NCI-H2107 treated with DMSO at 0.1 percent for 48 hours (cell line): ENCODE results near the gene UVRAG.
"Not testable (repeated sequence)": the region's sequence is repeated elsewhere in the genome, so short reads cannot be mapped to it uniquely, and the experiment has no call there.

ENCODE experiments used
- DNase-seq: peaks from one replicate; lab custom pipeline; 2025; ENCODE audit not compliant: unreplicated experiment; lab: John Stamatoyannopoulos, UW

The UVRAG gene

DNA sequence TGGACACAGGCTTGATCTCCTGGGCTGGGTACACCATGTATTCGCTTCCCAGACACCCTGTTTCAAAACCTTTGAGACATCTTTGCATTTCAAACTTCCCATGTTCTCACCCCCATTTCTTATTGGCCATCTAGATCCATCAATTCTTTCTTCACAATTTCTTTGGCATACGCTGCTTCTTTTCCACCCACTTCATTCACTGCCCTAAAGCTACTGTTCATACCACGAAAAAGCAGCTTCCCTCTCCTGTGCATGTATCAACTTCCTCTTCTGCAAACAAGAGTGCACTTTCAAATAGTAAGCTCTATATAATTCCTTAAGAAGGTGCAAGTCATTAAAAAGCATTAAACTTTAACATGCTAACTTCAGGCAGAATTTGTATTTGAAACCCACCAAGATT lies 21.4 kb downstream of the UVRAG start:
- DNase-seq: no peak

DNA sequence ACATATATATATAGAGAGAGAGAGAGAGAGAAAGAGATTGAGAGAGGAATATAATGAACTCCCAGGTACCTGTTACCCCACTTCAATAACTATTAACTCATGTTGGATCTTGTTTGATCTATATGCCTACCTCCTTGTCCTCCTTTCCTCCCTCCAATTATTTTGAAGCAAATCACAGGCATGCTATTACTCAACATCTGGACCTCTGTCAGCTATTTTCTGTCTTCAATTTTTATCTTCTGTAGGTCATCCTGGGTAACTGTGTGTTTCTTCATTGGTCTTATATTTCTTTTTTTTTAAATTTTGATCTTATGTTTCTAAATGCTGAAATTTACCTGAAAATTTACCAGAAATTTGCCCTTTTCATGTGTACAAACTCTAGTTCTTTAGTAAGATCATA lies 24.8 kb downstream of the UVRAG start:
- DNase-seq: no peak

- DNase-seq: no peak
Observed at GRCh38 chr11:75840522-75840921, 25.5 kb downstream of the UVRAG start.

- DNase-seq: no peak
Observed at GRCh38 chr11:75841739-75842138, 26.7 kb downstream of the UVRAG start.

DNA sequence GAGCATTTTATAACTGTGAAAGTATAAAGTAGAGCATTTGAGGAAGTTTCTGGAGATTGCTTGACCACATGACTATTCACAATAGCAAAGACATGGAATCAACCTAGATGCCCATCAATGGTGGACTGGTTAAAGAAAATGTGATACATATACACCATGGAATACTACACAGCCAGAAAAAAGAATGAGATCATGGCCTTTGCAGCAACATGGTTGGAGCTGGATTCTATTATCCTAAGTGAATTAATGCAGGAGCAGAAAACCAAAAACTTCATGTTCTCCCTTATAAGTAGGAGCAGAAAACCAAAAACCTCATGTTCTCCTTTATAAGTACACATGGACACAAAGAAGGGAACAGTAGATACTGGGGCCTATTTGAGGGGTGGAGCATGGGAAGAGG lies 30.3 kb downstream of the UVRAG start:
- DNase-seq: no peak

DNA sequence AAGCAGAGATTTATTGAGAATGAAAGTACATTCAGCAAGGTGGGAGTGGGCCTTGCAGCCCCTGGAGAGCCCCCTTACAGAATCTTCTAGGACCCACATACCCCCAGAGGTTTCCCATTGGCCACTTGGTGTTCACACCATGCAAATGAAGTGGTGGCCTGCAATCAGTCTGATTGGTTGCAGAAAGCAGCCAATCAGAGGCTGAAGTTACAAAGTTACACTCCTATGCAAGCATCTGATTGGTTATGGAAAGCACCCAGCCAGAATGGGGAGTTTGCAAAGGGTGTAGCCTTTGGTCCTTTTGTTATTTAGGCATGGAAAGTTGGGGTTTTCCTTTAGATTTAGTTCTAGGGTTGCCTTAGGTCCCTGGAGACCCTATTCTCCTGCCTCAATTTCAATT lies 34.9 kb downstream of the UVRAG start:
- no peak for DNase-seq

- no peak for DNase-seq
Observed at GRCh38 chr11:75850787-75851186, 35.8 kb downstream of the UVRAG start.

- no peak for DNase-seq
Observed at GRCh38 chr11:75851203-75851602, 36.2 kb downstream of the UVRAG start.

DNA sequence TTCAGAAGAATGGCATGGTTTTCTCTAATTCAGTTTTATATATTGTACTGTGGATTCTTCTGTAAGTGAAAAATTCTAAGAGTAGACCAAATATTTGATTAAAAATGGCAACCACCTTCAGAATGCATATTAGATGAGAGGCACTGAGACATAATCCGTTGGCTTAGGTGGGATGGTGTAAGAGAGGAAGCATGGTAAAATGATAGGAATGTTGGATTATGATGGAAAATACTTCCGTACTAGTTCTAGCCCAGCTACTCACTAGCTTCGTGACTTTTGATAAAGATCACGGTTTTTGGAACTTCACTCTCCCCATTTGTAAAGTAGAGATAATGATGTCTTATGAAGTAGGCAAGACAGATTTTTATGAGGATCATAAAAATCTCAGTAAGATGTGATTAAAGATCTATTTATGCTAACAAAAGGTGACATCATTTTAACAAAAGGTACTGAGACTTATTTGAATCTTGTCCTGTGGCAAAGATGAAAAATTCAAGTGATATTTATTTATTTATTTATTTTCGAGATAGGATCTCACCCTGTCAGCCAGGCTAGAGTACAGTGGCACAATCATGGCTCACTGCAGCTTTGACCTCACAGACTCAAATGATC lies 37.5 kb downstream of the UVRAG start:
- no peak for DNase-seq

DNA sequence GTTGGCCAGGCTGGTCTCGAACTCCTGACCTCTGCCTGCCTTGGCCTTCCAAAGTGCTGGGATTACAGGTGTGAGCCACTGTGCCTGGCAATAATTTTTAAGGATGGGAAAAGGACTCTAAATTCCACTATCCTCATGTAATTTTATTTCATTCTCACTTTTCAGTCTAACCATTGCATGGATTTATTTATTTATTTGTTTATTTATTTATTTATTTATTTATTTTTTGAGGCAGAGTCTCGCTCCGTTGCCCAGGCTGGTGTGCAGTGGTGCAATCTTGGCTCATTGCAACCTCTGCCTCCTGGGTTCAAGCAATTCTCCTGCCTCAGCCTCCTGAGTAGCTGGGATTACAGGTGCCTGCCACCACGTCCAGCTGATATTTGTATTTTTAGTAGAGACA lies 38.6 kb downstream of the UVRAG start:
- DNase-seq: not testable (repeated sequence)

DNA sequence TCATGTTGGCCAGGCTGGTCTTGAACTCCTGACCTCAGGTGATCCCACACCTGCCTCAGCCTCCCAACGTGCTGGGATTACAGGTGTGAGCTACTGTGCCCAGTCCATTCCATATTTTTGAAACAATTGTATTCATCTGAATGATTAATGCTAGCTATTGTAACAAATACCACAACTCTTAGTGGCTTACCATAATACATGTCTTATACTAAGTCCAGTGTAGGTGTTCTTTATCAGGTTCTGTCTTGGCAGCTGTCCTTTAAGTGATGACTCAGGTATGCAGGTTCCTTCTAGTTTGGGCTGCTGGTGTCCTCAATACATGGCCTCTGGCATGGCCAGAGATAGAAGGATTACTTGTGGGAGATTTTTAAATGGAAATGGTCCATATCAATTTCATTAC lies 39.0 kb downstream of the UVRAG start:
- DNase-seq: no peak

DNA sequence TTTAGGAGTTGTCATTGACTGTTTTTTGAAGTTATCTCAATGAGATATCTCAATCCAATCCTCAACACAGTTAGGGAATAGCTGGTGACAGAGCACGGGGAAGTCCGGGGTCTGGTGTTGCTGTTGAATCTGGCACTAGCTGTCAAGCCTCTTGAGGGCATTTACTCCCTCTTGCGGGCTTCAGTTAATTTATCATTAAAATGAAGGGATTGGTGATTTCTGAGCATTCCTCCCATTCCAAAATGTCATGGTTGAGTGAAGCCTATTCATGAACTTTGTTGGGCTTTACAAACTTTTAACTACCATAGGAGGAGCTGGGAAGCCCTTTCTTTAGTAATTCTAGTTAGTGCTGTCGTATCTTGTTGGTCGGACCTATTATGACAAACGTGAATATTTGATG lies 40.2 kb downstream of the UVRAG start:
- DNase-seq: no peak

- DNase-seq: no peak
Observed at GRCh38 chr11:75856912-75857311, 41.9 kb downstream of the UVRAG start.

DNA sequence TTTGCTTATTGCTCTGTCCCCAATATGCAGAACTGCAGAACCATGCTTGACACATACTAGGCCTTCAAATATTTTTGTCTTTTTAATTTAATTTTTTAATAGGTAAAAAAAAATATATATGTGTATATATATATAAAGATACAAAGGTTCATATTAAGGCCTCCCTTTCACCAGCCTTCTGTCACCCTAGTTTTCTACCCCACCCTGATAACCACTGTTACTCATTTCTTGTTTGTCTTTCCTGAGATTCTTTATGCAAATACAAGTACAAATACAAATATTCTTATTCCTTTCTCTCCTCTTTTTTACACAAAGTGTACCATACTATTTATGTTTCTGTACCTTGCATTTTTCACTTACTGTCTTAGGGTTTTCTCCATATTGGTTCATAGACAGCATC lies 43.0 kb downstream of the UVRAG start:
- DNase-seq: no peak

DNA sequence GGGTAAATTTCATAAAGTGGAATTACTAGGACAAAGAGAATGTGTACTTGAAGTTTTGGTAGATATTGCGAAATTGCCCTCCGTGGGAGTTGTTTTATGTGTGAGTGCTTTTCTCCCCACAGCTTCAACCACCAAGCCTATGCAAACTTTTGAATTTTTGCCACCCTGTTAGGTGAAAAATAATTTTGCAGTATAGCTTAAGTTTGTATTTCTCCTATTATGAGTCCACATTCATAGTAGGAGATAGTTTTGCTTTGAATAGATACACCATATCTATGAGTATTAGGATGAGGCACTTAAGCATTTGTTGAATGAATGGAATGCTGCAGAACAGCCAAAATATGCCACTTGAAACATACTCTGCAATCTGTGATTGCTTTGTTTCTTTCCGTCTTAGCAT lies 43.6 kb downstream of the UVRAG start:
- DNase-seq: no peak

- no peak for DNase-seq
Observed at GRCh38 chr11:75859614-75860013, 44.6 kb downstream of the UVRAG start.

DNA sequence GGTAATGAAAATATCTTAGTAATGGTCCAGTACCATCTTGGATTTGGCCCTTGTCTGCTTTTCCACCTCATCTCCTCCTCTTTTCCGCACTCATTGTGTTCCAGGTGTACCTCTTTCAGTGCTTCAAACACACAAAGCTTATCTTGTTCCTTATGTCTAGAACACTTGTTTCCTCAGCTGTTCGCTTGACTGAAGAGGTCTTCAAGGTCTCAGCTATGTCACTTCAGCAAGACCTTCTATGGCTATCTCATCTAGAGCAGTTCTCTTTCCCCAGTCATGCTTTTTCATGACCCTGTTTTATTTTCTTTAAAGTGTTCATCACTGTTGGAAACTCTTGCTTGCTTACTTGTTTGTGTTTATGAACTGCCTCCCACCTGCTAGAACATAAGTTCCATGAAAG lies 47.4 kb downstream of the UVRAG start:
- DNase-seq: no peak

DNA sequence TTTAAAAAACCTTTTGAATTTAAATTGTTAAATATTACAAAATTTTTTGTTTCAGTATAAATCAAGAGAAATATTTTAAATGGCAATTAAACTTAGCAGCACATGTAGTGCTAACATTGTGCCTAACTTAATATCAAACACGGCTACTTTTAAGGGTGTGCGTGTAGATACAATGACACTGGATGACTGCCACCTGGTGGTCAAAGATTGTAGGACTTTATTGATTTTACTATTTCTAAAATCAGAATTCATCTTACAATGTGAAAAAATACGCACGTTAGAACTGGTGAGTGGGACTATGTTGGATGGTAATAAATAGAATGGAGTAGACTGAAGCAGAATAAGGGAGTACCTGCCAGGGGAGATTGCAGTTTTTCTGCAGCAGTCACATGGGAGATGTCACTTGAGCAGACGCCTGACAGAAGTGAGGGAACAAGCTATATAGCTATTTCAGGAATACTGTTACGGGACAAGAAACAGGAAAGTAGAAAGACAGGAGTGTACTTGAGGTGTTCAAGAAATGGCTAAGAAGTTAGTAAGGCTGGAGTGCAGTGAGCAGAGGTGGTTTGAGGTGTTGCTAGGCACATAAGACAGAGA lies 52.9 kb downstream of the UVRAG start:
- peak; percentile 48 for DNase-seq

GRCh38 chr11:75868990-75869389 lies 54.0 kb downstream of the UVRAG start:
- no peak for DNase-seq

- no peak for DNase-seq
Observed at GRCh38 chr11:75869661-75870455, 54.8 kb downstream of the UVRAG start.

DNA sequence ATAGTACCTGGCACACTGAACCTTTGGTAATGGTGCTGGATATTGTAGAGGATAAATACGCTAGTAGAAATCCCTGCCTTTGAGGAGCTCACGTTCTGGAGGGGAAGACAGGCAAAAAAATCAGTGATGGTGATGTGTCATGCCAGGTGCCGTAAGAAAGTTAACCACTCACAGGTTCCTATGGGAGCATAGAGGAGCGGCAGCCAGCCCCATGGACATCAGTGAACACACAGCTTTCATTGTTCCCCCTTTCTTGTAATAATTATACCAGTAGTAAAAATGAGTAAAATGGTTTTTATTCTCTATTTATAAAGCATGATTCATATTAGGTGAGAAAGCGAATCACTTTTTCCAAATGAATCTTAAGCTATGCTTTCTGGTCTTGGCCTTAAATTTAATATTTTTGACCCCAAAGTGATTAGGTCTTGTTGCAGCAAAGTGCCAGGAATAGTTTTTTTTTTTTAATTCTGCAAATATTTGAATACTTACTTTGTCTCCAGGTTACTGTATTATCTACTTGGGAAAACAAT lies 57.9 kb downstream of the UVRAG start:
- DNase-seq: no peak
